SK-N-MC (cell line): Measurements from ENCODE around the gene OR2A2.

Source experiments
- EZH2 ChIP-seq: fragments of 200-600 bp; sonication (generic); IDR thresholded peaks from one replicate; pipeline ENCODE4 v1.6.1; 2017; ENCODE audit warnings: antibody characterized with exemption
- POLR2AphosphoS5 ChIP-seq: IDR thresholded peaks from 2 replicates; pipeline ENCODE4 v1.6.1; 2012; ENCODE audit warnings: mild to moderate bottlenecking, low read depth, low read length, borderline replicate concordance

DNA sequence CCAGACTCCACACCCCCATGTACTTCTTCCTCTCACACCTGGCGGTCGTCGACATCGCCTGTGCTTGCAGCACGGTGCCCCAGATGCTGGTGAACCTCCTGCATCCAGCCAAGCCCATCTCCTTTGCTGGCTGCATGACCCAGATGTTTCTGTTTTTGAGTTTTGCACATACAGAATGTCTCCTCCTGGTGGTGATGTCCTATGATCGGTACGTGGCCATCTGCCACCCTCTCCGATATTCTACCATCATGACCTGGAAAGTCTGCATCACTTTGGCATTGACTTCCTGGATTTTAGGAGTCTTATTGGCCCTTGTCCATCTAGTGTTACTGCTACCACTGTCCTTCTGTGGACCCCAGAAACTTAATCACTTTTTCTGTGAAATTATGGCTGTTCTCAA is 35.0 kb upstream of the OR2A2 start:
- no peak for TF ChIP-seq EZH2
- no peak for TF ChIP-seq POLR2AphosphoS5
